Erythroblast (primary cell): Measurements from ENCODE around the gene GJB2.

ENCODE experiments used
- GATA1 ChIP-seq: IDR thresholded peaks from 2 replicates; pipeline ENCODE4 v1.6.1; 2011; ENCODE audit warnings: low read depth, mild to moderate bottlenecking, control low read depth, low read length, moderate library complexity
- POLR2A ChIP-seq: IDR thresholded peaks from 2 replicates; pipeline ENCODE4 v1.6.1; 2011; ENCODE audit warnings: mild to moderate bottlenecking, low read length

DNA sequence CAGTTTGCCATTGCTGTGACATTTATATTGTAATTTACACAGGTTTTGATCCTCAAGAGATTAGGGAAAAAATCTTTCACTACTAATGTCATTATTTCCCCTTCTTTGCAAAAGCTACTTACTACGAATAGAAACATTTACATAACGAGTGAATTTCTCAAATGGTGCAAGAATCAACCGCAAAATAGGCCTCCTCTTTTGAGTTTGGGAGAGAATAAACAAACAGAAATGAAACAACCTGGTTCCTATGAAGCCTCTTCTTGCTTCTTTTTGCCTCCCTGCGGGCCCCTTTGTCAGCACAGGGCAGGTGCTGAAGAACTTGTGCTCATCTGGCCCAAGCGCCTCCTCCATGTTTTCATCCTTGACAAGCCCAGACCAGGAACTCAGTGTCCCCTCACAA is 21.8 kb downstream of the GJB2 start:
- no peak for TF ChIP-seq POLR2A
- no peak for TF ChIP-seq GATA1
